GOT3 (cell line): Measurements from ENCODE around the gene SPZ1.
"Not testable (repeated sequence)": the region's sequence is repeated elsewhere in the genome, so short reads cannot be mapped to it uniquely, and the experiment has no call there.

Experiments
- DNase-seq: peaks from one replicate; lab custom pipeline; 2025; ENCODE audit warnings: mixed read lengths; lab: John Stamatoyannopoulos, UW

The SPZ1 gene

GRCh38 chr5:80319702-80320101 is at the start of gene SPZ1:
SPZ1 (plus strand) TSS chr5:80320002; CDS start chr5:80320216, 214 bp downstream.
- DNase-seq, result no peak

GRCh38 chr5:80270543-80270942 is 49.3 kb upstream of the SPZ1 start:
- DNase-seq, result not testable (repeated sequence)

- no peak for DNase-seq
These were observed 44.5 kb upstream of the SPZ1 start for GRCh38 chr5:80275347-80275746.

- DNase-seq, result no peak
These were observed 43.6 kb upstream of the SPZ1 start for GRCh38 chr5:80276186-80276585.

GRCh38 chr5:80277191-80277590 is 42.6 kb upstream of the SPZ1 start:
- DNase-seq, result no peak

- no peak for DNase-seq
These were observed 37.7 kb upstream of the SPZ1 start for GRCh38 chr5:80282054-80282453.

GRCh38 chr5:80283360-80283759 is 36.4 kb upstream of the SPZ1 start:
- DNase-seq, result no peak

- no peak for DNase-seq
These were observed 35.1 kb upstream of the SPZ1 start for GRCh38 chr5:80284720-80285119.

GRCh38 chr5:80288177-80288576 is 31.6 kb upstream of the SPZ1 start:
- DNase-seq, result no peak

- DNase-seq, result no peak
These were observed 30.5 kb upstream of the SPZ1 start for GRCh38 chr5:80289320-80289719.

GRCh38 chr5:80291761-80292160 is 28.0 kb upstream of the SPZ1 start:
- no peak for DNase-seq

- no peak for DNase-seq
These were observed 23.7 kb upstream of the SPZ1 start for GRCh38 chr5:80296121-80296520.

- no peak for DNase-seq
These were observed 20.2 kb upstream of the SPZ1 start for GRCh38 chr5:80299601-80300000.

GRCh38 chr5:80300125-80300524 is 19.7 kb upstream of the SPZ1 start:
- DNase-seq, result no peak

GRCh38 chr5:80300796-80301195 is 19.0 kb upstream of the SPZ1 start:
- not testable (repeated sequence) for DNase-seq

- not testable (repeated sequence) for DNase-seq
These were observed 18.5 kb upstream of the SPZ1 start for GRCh38 chr5:80301342-80301741.

- DNase-seq, result no peak
These were observed 17.2 kb upstream of the SPZ1 start for GRCh38 chr5:80302636-80303035.

GRCh38 chr5:80308526-80308925 is 11.3 kb upstream of the SPZ1 start:
- no peak for DNase-seq

GRCh38 chr5:80309871-80310665 is 9.7 kb upstream of the SPZ1 start:
- DNase-seq, result no peak

GRCh38 chr5:80315244-80315643 is 4.6 kb upstream of the SPZ1 start:
- no peak for DNase-seq

GRCh38 chr5:80318212-80318611 is 1.6 kb upstream of the SPZ1 start:
- DNase-seq, result no peak

- no peak for DNase-seq
These were observed 5.1 kb downstream of the SPZ1 start for GRCh38 chr5:80324912-80325311.

GRCh38 chr5:80326468-80326867 is 6.7 kb downstream of the SPZ1 start:
- no peak for DNase-seq

- no peak for DNase-seq
These were observed 17.6 kb downstream of the SPZ1 start for GRCh38 chr5:80337379-80337778.
